ENCODE data around the gene SIPA1L3. TPM values are rescaled to one million over a fixed set of nuclear protein-coding genes. Genes with fewer than 3 reads are reported as not detected.

Gene SIPA1L3
- polyA plus RNA-seq, 1 of the 3 experiments (the other 2 are of a cell fraction): 11.6 TPM

DNA sequence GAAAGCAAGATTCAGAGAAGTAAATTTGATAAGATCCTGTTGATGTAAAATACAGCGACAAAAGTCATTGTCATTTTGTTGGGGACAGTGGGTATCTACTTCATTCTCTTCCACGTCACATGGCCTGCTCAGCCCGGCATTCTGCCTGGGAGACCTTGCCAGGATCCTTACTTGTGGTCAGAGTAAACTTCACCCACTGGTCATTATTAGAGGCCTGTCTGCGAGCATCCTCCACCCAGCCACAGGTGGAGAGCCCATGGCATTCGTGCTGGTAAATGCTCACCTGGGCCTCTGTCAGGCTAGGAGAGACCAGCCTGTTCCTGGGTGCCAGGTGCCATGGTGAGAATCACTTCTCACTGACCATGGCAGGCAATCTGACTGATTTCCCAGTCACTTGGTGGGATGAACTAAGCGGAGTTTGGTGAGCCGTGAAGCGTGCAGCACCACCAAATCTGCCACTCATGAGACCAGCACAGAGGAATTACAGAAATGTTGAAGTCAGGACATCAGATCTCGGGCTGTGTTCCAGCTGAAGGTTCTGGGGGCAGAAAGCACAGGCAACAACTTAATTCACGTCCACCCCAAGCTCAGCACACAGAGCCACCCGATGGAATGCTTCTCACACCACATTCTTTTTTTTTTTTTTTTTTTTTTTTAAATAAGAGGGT, 107.0 kb downstream of the SIPA1L3 start:
- Histone ChIP-seq H4K20me1 (ENCODE audit: insufficient read depth) (no peaks in the 10 kb centered on the region), H3K4me3 (ENCODE audit: low read depth in 2 of 2, low read length in 1 of 2) (no peak overlapping the region), H3K27ac (ENCODE audit: low read depth in 2 of 2, low read length in 1 of 2) (no peak overlapping the region), H3K9me2 (no peaks in the 10 kb centered on the region), H3F3A (replicated peaks; ENCODE audit: insufficient read depth) (peaks cover 3% of the 10 kb centered on the region), H3K9me3 (no peaks in the 10 kb centered on the region), H3K4me1 (ENCODE audit: control insufficient read depth in 1 of 2, insufficient read depth in 2 of 2, low read depth in 1 of 2, low read length in 1 of 2) (no peaks in the 10 kb centered on the region; a peak in 1 of 4 replicates), H3K9ac (no peak overlapping the region), H3K36me3 (replicated peaks in 1 of 2; ENCODE audit: control insufficient read depth in 1 of 2, insufficient read depth in 2 of 2, low read length in 1 of 2) (peaks cover 0 to 3% of the 10 kb centered on the region in 2 experiments), H3K4me2 (no peak overlapping the region), H3K79me2 (ENCODE audit: insufficient read depth) (peaks cover 56% of the 10 kb centered on the region), H2AFZ (ENCODE audit: low read depth) (no peak overlapping the region), H3K27me3 (ENCODE audit: insufficient read depth) (no peaks in the 10 kb centered on the region)
- no peak for TF ChIP-seq RFX5 (IDR thresholded peaks at IDR 0.05; ENCODE audit: low read length)
- TF ChIP-seq ELF1 (IDR thresholded peaks at IDR 0.05): no peak
- TF ChIP-seq TEAD4 (IDR thresholded peaks at IDR 0.05; ENCODE audit: borderline replicate concordance, insufficient read depth): no peak
- TF ChIP-seq SIN3A (IDR thresholded peaks at IDR 0.05; ENCODE audit: borderline replicate concordance, low read depth, low read length): no peak
- TF ChIP-seq RCOR1 (IDR thresholded peaks at IDR 0.05; ENCODE audit: low read length): no peak
- no peak for TF ChIP-seq MXI1 (IDR thresholded peaks at IDR 0.05; ENCODE audit: low read depth, low read length)
- TF ChIP-seq TCF12 (IDR thresholded peaks at IDR 0.05): no peak
- TF ChIP-seq, protein P1, sequence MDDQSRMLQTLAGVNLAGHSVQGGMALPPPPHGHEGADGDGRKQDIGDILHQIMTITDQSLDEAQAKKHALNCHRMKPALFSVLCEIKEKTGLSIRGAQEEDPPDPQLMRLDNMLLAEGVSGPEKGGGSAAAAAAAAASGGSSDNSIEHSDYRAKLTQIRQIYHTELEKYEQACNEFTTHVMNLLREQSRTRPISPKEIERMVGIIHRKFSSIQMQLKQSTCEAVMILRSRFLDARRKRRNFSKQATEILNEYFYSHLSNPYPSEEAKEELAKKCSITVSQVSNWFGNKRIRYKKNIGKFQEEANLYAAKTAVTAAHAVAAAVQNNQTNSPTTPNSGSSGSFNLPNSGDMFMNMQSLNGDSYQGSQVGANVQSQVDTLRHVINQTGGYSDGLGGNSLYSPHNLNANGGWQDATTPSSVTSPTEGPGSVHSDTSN (IDR thresholded peaks at IDR 0.05): no peak
- TF ChIP-seq YY1 (IDR thresholded peaks at IDR 0.05; ENCODE audit: low read depth): no peak
- TF ChIP-seq SMC3 (IDR thresholded peaks at IDR 0.05; ENCODE audit: low read depth, low read length): no peak
- TF ChIP-seq, protein P2, sequence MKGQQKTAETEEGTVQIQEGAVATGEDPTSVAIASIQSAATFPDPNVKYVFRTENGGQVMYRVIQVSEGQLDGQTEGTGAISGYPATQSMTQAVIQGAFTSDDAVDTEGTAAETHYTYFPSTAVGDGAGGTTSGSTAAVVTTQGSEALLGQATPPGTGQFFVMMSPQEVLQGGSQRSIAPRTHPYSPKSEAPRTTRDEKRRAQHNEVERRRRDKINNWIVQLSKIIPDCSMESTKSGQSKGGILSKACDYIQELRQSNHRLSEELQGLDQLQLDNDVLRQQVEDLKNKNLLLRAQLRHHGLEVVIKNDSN (IDR thresholded peaks at IDR 0.05; ENCODE audit: borderline replicate concordance, low read depth): no peak
- no peak for TF ChIP-seq FOXJ3 (CRISPR knock-in tag; IDR thresholded peaks at IDR 0.05)
- no peak for TF ChIP-seq GATA2 (CRISPR knock-in tag; IDR thresholded peaks at IDR 0.05)
- TF ChIP-seq MAX (IDR thresholded peaks at IDR 0.05; ENCODE audit: low read depth): no peak
- TF ChIP-seq POLR2AphosphoS5 (IDR thresholded peaks at IDR 0.05; ENCODE audit: low read depth, low read length): no peak
- TF ChIP-seq CHD2 (IDR thresholded peaks at IDR 0.05; ENCODE audit: low read length, partially characterized antibody): no peak
- TF ChIP-seq RXRA (IDR thresholded peaks at IDR 0.05; ENCODE audit: borderline replicate concordance, low read depth): no peak
- TF ChIP-seq JUND (IDR thresholded peaks at IDR 0.05): no peak
- TF ChIP-seq, protein P3, sequence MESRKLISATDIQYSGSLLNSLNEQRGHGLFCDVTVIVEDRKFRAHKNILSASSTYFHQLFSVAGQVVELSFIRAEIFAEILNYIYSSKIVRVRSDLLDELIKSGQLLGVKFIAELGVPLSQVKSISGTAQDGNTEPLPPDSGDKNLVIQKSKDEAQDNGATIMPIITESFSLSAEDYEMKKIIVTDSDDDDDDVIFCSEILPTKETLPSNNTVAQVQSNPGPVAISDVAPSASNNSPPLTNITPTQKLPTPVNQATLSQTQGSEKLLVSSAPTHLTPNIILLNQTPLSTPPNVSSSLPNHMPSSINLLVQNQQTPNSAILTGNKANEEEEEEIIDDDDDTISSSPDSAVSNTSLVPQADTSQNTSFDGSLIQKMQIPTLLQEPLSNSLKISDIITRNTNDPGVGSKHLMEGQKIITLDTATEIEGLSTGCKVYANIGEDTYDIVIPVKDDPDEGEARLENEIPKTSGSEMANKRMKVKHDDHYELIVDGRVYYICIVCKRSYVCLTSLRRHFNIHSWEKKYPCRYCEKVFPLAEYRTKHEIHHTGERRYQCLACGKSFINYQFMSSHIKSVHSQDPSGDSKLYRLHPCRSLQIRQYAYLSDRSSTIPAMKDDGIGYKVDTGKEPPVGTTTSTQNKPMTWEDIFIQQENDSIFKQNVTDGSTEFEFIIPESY (IDR thresholded peaks at IDR 0.05; ENCODE audit: borderline replicate concordance, low read depth): no peak
- no peak for TF ChIP-seq EP300 (IDR thresholded peaks at IDR 0.05; ENCODE audit: borderline replicate concordance in 1 of 2, low read depth in 1 of 2, low read length in 1 of 2)
- ChIA-PET POLR2A (interaction anchor here (0.6 kb wide), 1 partner anchor 1828 kb away, joined by 4 read pairs; no protein-coding TSS in a partner anchor), CTCF (interaction anchor here (0.7 to 1.1 kb wide), 2 partner anchors 9 to 812 kb away, joined by 3 read pairs; no protein-coding TSS in a partner anchor)
- 96% methylated on average over 11 of the region's 11 CpGs for WGBS (ENCODE audit: low lambda C conversion rate)
- no peak for DNase-seq

All from SK-N-SH (cell line).